Activated T-helper 17 cell treated with anti-CD3 and anti-CD28 coated beads, Interleukin-2, amount 50 U/mL, for 72 hours (primary cell): ENCODE results near the gene CCDC187. TPM values are rescaled to one million over a fixed set of nuclear protein-coding genes. Genes with fewer than 3 reads are reported as not detected.

ENCODE experiments used
- ATAC-seq: fragments of 150-1000 bp; cut with Tn5 transposase; replicated peaks from 2 replicates; pipeline ENCODE4 v1.10.0; 2021; ENCODE audit warnings: mild to moderate bottlenecking, moderate library complexity
- H3K27ac Mint-ChIP-seq: one replicate; pipeline ENCODE4 v1.8.0; 2022; ENCODE audit warnings: mixed read lengths
- H3K27me3 Mint-ChIP-seq: one replicate; pipeline ENCODE4 v1.8.0; 2022; ENCODE audit warnings: mixed read lengths
- H3K36me3 Mint-ChIP-seq: one replicate; pipeline ENCODE4 v1.8.0; 2022; ENCODE audit warnings: low read depth, mild to moderate bottlenecking, mixed read lengths
- H3K4me1 Mint-ChIP-seq: one replicate; pipeline ENCODE4 v1.8.0; 2022; ENCODE audit warnings: mixed read lengths
- H3K4me3 Mint-ChIP-seq: one replicate; pipeline ENCODE4 v1.8.0; 2022; ENCODE audit warnings: mild to moderate bottlenecking, mixed read lengths
- H3K9me3 Mint-ChIP-seq: one replicate; pipeline ENCODE4 v1.8.0; 2022; ENCODE audit warnings: mixed read lengths
- total RNA-seq, 2 donors: library from RNA; stranded (reverse); gene quantifications; one replicate each; pipeline ENCODE4 v1.2.3, GENCODE V29; 2022

Gene CCDC187
- total RNA-seq, 2 donors from 2014 or later: 0.02 TPM; not detected in 1

DNA sequence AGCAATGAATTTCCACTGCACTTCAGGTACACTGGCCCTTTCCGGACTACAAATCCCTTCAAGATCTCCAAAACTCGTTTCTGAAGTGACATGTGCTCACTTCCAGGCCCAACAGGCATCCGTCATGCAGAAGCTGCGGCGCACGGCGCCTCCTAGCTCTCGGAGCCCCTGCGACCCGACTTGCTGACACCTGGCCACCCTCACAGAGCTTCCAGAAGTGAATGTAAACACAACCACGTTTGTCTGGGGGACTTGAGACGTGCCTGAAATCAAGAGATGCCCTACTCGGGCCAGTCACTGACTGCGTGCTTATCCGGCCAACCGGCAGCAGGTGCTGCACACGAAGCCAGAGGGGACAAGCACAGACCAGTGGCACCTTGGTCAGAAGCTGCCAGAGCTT, 94.1 kb downstream of the CCDC187 start:
- Mint-ChIP-seq H3K4me3 (no peak overlapping the region), H3K9me3 (no peaks in the 10 kb centered on the region), H3K36me3 (peaks cover 72% of the 10 kb centered on the region), H3K27ac (no peak overlapping the region), H3K27me3 (peaks cover 3% of the 10 kb centered on the region), H3K4me1 (peaks cover 3% of the 10 kb centered on the region)
- no peak for ATAC-seq

DNA sequence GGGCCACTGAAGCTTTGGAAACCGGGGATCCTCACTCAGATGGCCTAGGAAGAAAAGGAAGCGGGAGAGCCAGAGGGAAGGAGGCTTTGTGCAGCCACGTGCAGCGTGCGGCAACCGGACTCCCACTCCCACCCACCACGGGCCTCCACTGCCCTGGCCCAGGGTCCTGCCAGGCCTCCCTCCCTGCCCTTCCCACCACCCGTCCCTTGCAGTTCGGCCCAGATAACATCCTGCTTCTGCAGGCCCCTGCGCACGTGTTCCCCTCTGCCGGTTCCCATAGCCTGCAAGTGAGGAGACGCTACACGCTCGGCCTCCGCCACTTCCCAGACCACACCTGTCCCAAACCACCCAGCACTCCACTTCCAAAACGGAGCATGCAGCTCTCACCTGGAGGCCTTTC, 94.7 kb downstream of the CCDC187 start:
- Mint-ChIP-seq H3K9me3 (no peaks in the 10 kb centered on the region), H3K4me1 (peaks cover 3% of the 10 kb centered on the region), H3K4me3 (no peak overlapping the region), H3K36me3 (peaks cover 67% of the 10 kb centered on the region), H3K27me3 (peaks cover 4% of the 10 kb centered on the region), H3K27ac (no peak overlapping the region)
- ATAC-seq: no peak

DNA sequence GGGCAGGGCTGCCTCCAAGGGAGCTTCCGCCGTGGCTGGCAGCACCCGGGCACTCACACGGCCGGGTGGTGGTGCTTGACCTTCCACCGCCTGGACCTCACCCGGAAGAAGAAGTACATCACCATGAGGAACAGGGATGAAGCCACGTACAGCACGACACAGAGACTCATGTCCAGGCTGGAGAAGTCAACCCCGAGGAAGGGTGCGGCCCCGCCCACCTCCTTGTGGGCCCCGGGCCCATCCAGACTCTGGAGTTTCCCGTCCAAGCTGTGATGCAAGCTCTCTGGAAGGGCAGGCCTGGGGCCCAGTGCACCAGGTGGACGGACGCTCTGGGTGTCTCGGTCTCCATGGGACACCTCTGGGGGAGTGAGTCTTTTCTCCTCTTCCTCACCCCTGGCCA, 95.2 kb downstream of the CCDC187 start:
- no peak overlapping the region for H3K4me3 Mint-ChIP-seq
- peaks cover 61% of the 10 kb centered on the region for H3K36me3 Mint-ChIP-seq
- H3K27me3 Mint-ChIP-seq: peaks cover 6% of the 10 kb centered on the region
- H3K27ac Mint-ChIP-seq: no peak overlapping the region
- no peaks in the 10 kb centered on the region for H3K9me3 Mint-ChIP-seq
- peaks cover 3% of the 10 kb centered on the region for H3K4me1 Mint-ChIP-seq
- no peak for ATAC-seq

DNA sequence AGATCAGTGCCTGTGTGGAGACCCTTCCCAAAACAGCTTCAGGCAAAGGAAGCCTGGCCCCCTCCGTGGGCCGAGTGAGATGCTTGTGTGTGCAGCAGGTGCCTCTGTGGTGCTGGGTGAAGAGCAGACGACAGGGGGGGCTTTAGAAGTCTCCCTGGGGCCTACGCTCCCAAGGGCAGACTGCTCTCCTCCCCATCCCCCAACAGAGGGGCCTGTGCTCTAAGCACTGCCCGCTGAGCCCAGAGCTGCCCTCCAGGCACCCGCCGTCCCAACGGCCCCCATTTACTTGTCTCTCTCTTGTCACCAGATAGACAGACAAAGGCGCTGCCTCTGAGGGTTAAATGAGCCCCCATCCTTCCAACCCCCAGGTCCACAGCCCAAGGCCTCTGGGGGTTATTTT, 96.3 kb downstream of the CCDC187 start:
- Mint-ChIP-seq H3K36me3 (peaks cover 51% of the 10 kb centered on the region), H3K27ac (no peak overlapping the region)

DNA sequence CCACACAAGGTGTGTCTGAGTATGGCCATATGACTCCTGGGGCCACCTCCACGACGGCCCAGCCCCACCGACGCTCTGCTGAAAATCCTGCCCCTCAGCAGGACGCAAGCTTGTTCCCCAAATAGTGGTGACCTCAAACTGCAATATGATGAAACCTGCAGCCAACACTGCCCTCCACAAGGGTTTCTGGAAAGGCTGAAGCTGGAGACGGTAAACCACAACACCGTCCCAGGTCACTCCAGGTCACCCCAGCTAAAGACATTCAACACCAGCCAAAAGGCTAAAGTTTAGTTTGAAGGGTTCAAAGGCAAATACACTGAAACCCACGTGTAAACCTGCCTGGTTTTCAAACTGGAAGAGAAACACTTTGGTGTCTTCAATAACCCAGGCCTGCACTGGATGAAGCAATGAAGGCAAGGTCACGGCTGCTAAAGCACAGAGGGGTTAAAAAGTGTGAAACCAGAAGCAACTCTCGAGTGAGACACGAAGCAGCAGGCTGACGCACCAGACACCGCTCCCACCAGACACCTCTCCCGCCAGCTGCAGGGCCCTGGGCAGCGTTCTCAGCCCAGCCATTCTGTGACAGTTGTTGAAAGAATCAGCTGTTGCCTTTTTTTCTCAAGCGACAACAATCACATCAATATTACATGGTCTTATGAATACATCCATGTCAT, 97.2 kb downstream of the CCDC187 start:
- no peak overlapping the region for H3K4me3 Mint-ChIP-seq

More for the DNA sequence above, 96.3 kb downstream of the CCDC187 start:
- H3K4me3 Mint-ChIP-seq: no peak overlapping the region
- ATAC-seq: no peak
- no peaks in the 10 kb centered on the region for H3K9me3 Mint-ChIP-seq
- peaks cover 6% of the 10 kb centered on the region for H3K27me3 Mint-ChIP-seq
- peaks cover 3% of the 10 kb centered on the region for H3K4me1 Mint-ChIP-seq

DNA sequence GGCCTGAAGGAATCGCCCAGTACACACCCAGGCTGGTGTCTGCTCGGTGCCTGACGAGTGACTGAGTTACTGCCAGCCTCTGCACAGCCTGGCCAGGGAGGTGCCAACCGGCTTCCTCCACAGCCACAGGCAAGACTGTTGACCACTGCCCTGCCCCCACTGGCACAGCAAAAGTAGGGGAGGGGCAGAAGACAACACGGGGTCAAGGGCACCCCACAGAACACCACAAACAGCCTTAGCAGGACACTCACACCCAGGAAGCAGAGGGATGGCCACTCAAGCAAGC, 98.2 kb downstream of the CCDC187 start:
- no peak overlapping the region for H3K4me3 Mint-ChIP-seq
- ATAC-seq: no peak
- H3K27ac Mint-ChIP-seq: no peak overlapping the region
- peaks cover 3% of the 10 kb centered on the region for H3K4me1 Mint-ChIP-seq
- H3K27me3 Mint-ChIP-seq: peaks cover 9% of the 10 kb centered on the region
- no peaks in the 10 kb centered on the region for H3K9me3 Mint-ChIP-seq
- H3K36me3 Mint-ChIP-seq: peaks cover 40% of the 10 kb centered on the region

More for the DNA sequence above, 97.2 kb downstream of the CCDC187 start:
- H3K27ac Mint-ChIP-seq: no peak overlapping the region
- peaks cover 6% of the 10 kb centered on the region for H3K27me3 Mint-ChIP-seq
- H3K9me3 Mint-ChIP-seq: no peaks in the 10 kb centered on the region
- ATAC-seq: no peak
- peaks cover 3% of the 10 kb centered on the region for H3K4me1 Mint-ChIP-seq
- peaks cover 42% of the 10 kb centered on the region for H3K36me3 Mint-ChIP-seq

DNA sequence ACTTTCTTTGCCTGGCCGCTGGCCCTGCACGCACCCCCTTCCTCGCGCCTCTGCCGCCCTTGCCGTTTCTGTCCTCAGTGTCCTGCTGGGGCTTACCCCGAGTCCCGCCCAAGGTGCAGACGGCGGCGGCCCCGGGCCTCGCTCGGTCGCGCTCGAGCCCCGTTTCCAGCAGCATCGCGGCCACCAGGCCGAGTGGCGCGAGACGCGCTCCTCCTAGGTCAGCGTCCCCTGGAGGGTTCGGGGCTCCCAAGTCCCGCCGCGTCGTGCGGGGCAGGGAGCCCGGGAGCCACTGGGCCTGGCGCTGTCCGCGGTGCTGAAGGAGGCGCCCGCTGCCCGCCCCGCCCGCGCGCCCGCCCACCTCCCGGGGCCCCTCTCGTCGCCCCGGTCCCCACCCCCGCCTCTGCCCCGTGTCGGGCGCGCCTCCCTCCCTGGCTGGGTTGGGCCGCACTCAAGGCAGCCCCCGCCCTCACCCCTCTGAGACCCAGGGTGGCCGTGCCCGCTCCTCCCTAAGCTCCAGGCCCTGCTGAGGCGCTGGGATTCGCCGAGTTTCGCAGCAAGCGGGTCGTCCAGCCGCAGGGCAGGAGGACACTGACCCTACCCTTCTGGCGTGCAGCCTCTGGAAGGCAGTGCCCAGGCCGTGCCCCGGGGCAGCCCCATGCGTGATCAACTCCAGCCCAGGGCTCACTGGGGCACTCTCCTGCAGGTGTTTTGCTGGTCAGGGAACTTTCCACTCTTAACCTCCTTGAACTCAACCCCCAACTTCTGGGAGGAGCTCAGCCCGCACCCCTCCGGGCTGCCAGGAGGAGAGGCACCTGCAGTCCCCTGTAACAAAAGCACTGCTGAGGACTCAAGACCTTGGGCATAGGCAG, 98.8 kb downstream of the CCDC187 start, which contains the start of gene LHX3:
TSS of gene LHX3 (minus strand) at position 291 of the 869 bp plus-strand sequence. CDS start at position 175, 116 bp downstream.
- Mint-ChIP-seq H3K9me3 (no peaks in the 10 kb centered on the region), H3K36me3 (peaks cover 40% of the 10 kb centered on the region), H3K27me3 (peaks cover 9% of the 10 kb centered on the region), H3K4me3 (no peak within 1 kb of the TSS), H3K4me1 (peaks cover 3% of the 10 kb centered on the region), H3K27ac (no peak within 1 kb of the TSS)
- peak; percentile 18 for ATAC-seq

DNA sequence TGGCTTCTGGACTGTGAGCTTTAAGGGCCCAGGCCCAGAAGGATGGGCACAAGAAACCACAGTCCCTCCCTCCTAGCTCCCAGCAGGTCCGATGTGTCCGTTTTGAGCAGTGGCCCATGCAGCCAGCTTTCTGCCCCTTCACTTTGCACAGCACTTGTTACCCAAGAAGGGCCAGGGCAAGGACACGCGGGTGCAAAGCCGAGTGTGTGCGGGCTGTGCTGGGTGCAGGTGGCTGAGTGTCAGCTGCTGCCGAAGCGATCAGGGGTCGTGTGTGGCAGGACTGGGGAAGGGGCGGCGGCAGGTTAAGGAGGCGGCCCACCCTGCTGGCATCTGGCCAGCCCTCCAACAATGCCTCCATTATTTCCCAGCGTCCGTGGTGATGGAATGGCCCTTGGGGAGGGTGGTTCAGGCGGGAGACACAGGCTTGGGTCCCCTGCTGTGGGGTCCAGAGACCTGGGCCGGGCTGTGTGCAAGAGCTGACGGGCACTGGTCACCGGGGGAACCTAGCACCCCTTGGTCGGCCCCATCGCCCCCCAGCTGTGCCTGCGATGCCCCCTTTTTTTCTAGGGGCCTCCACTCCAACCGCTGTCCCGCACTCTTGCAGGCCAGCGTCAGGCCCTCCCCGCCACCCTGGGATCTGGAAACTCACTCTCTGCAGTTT, 99.6 kb downstream of the CCDC187 start:
- no peak overlapping the region for H3K27ac Mint-ChIP-seq
- ATAC-seq: peak; percentile 12

DNA sequence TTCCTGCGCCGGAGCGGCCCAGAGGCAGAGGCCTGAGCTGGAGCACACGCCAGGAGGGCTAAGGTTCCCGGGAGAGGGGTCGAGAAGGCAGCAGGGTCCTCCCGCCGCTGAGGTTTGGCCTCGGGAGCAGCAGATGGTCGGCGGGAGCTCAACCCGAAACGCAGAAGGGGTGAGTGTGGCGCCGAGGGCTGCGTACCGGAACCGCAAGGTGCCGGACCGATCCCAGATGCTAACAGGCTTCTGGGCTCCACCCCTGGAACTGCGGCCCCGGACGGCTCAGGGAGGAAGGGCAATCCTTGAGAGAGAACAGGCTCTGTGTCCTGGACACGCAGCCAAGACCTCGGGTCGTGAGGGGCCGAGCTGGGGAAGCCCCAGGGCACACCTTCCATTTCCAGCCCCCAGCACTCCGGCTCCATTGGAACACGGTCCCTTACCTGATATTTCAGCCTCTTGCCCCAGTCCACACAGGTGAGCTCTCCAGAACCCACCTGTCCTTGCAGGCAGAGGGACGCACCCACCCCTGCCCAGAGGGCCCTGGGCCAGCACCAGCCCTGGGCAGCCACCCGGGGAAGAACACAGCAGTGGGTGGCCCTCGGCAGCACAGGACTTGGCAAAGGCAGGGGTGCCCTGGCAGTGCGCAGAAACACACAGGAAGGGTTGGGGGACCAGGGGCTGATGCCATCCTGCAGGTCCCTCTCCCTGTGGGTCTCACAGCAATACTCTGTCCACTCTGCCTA, 100.3 kb downstream of the CCDC187 start:
- H3K36me3 Mint-ChIP-seq: peaks cover 25% of the 10 kb centered on the region
- ATAC-seq: peak; percentile 14
- H3K4me3 Mint-ChIP-seq: no peak overlapping the region

More for the DNA sequence above, 99.6 kb downstream of the CCDC187 start:
- peaks cover 9% of the 10 kb centered on the region for H3K27me3 Mint-ChIP-seq
- no peak overlapping the region for H3K4me3 Mint-ChIP-seq
- peaks cover 32% of the 10 kb centered on the region for H3K36me3 Mint-ChIP-seq
- no peaks in the 10 kb centered on the region for H3K9me3 Mint-ChIP-seq
- peaks cover 3% of the 10 kb centered on the region for H3K4me1 Mint-ChIP-seq

DNA sequence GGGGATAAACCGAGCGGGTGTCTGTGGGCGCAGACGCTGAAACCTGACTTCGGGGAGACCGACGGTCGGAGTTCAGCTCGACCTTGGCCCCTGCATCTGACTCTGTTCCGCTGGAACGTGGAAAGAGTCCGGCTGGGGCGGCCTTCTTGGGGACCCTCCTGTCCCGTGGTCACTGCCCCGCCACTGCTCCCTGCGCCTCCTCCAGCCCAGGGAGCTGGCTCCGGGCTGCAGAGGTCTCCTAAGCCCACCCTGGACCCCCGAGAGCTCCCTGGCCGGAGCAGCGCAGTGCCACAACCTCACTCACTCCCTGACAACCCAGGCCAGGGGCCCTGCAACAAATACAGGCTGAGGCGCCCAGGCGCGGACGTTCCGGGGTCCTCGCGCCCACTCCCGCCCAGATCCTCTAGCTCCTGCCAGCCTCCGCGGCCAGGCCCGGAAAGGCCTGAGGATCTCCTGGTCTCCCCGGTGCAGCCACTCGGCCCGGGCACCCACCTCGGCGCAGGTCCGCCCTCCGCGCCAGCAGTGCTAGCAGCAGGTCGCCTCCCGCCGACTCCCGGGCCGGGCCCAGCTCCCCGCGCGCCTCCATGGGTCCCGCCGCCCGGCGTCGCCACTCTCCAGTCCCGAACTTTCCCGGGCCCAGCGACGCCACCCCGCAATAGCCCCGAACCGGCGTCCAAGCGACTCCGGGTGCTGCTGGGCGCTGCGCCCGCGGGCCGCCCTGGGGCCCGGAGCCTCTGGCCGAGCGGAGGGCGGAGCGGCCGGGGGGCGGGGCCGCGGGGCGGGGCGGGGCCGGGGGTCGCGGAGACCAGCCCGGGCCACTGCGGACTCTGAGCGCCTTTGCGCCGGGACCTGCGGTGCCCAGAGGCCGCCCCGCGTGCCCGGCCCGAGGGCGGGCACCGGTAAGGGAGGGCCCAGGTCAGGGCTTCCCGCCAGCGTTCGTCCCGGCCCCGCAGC, 101.2 kb downstream of the CCDC187 start:
- no peak overlapping the region for H3K27ac Mint-ChIP-seq
- H3K27me3 Mint-ChIP-seq: peaks cover 17% of the 10 kb centered on the region

More for the DNA sequence above, 100.3 kb downstream of the CCDC187 start:
- H3K9me3 Mint-ChIP-seq: no peaks in the 10 kb centered on the region
- H3K27me3 Mint-ChIP-seq: peaks cover 9% of the 10 kb centered on the region
- H3K27ac Mint-ChIP-seq: no peak overlapping the region
- peaks cover 3% of the 10 kb centered on the region for H3K4me1 Mint-ChIP-seq

DNA sequence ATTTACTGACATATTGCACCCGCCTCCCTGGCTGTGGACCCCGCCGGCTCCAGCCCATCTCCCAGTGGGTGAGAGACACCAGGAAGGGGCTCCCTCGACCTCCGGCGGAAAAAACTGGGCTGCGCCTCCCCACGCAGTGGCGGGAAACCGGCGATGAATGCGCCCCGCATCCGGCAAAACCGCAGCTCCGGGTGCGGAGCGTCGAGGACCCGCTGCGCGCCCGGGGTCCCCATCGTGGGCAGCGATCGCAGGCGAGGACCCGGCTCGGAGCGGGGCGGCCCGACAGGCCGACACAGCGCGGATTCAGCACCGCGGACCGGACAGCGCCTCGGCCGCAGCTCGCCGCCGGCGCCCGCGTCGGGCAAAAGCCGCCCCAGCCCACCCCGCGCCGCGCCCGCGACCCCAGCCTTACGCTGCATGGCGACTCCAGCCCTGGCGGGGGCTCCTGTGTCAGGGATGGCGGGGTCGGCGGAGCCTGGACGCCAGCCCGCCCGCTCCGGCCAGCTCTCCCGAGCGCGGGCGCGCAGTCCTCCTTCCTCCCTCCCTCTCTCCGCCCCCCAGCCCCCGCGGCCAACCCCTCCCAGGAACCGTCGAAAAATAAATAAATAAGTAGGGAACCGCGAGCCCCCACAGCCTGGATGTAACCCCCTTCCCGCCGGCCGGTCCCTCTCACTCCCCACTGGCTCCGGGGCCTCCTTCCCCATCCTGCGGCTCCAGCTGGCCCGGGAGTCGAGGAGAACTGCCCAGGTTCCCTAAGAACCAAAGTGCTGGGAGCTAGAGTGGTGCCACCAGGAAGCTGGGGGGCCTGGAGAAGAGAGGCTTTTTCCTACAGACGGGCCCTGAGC, 102.1 kb downstream of the CCDC187 start:
- H3K4me1 Mint-ChIP-seq: no peaks in the 10 kb centered on the region

More for the DNA sequence above, 101.2 kb downstream of the CCDC187 start:
- no peaks in the 10 kb centered on the region for H3K9me3 Mint-ChIP-seq
- H3K4me1 Mint-ChIP-seq: peaks cover 3% of the 10 kb centered on the region
- no peak for ATAC-seq
- peaks cover 17% of the 10 kb centered on the region for H3K36me3 Mint-ChIP-seq
- H3K4me3 Mint-ChIP-seq: no peak overlapping the region

DNA sequence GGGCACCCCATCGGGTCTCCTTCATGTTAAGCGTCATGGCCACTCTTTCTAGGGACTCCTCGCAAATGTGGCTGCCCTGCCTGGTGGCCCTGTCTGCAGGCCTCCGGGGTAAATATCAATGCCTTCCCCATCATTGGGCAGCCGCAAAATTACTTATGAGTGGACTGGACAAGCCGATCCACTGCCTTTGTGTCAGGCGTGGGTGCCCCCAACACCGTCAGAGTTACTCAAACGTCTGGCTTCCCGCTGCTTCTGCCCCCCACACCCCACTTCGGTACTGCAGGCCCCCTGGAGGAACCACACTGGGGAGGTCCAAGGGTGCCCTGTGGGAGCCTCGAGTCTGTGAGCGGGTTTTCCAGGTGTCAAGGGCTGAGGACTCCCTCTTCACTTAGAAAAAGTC, 102.7 kb downstream of the CCDC187 start:
- peaks cover 26% of the 10 kb centered on the region for H3K27me3 Mint-ChIP-seq
- no peak overlapping the region for H3K27ac Mint-ChIP-seq
- ATAC-seq: no peak
- H3K36me3 Mint-ChIP-seq: peaks cover 9% of the 10 kb centered on the region
- H3K4me3 Mint-ChIP-seq: no peak overlapping the region
- H3K9me3 Mint-ChIP-seq: no peaks in the 10 kb centered on the region
- H3K4me1 Mint-ChIP-seq: no peaks in the 10 kb centered on the region

More for the DNA sequence above, 102.1 kb downstream of the CCDC187 start:
- H3K9me3 Mint-ChIP-seq: no peaks in the 10 kb centered on the region
- H3K27ac Mint-ChIP-seq: no peak overlapping the region
- H3K36me3 Mint-ChIP-seq: peaks cover 12% of the 10 kb centered on the region
- ATAC-seq: no peak
- H3K4me3 Mint-ChIP-seq: no peak overlapping the region
- peaks cover 20% of the 10 kb centered on the region for H3K27me3 Mint-ChIP-seq
